HG02973 (cell line): ENCODE data around the gene MCC.
"Not testable (repeated sequence)": the region's sequence is repeated elsewhere in the genome, so short reads cannot be mapped to it uniquely, and the experiment has no call there.

Experiments used
- ATAC-seq: cut with Tn5 transposase; IDR thresholded peaks from one replicate; pipeline ENCODE4 v1.9.1; 2021; ENCODE audit warnings: moderate library complexity; ENCODE audit not compliant: unreplicated experiment

The MCC gene

DNA sequence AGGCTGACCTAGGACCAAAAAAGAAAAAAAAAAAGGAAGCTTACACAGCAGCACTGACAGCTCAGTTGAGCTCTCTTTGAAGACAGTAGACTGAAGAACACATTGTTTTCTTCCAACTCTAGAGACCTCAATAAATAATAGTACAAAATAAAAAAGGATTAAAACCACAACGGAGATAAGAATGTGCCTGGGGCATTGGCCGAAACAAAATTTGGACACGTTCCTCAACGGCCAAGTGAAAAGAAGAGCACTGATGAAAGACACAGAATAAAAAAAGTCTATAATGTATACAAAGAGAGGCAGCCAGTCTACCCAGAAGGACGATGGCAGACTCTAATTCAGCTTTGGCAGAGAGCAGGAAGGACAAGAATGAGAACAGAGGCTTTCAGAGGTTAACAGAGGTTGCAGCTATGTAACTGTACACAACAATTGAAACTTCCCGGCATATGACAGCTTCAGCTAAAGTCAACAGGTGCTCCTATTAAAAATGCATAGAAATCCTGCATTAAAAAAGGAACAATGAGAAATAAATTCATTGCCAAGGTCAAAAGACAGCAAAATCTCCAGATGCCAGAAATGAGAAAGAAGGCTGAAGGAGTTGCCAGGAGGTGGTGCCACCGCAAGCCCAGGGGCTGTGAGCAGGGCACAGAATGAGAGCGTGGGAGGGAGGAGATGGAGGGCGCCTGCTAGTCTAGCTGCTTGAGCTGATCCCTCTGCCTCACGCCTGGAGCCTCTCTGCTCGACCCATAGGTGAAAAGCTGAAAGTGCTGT is 397.7 kb downstream of the MCC start:
- ATAC-seq, result no peak

DNA sequence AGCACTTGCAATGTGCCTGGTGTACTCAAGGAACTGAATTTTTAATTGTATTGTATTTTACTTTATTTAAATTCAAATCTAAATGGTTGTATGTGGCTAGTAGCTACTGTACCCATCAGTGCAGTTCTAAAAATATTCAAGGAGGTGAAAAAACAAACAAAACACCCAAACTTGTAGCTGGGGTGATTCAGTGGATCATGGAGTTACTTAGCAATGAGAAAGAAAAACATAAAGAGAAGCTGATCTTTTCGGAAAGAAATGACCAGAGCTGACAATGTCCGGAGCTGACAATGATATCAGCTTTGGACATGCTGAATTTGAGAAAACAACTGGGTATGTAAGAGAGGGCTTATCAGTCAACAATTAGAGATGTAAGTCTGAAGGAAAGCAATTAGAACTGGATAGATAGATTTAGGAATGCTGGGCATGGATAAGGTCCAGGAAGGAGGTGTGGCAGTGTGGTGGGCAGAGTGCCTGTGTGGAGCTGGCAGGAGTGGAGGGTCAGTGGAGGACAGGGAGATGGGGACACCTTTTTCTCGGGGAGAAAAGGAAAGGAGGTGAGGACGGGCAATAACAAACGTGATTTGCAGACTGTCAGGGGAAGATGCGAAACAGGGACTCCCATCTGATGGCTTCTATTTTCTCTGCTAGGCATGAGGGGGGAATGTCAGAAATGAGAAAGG is 398.5 kb downstream of the MCC start:
- no peak for ATAC-seq

DNA sequence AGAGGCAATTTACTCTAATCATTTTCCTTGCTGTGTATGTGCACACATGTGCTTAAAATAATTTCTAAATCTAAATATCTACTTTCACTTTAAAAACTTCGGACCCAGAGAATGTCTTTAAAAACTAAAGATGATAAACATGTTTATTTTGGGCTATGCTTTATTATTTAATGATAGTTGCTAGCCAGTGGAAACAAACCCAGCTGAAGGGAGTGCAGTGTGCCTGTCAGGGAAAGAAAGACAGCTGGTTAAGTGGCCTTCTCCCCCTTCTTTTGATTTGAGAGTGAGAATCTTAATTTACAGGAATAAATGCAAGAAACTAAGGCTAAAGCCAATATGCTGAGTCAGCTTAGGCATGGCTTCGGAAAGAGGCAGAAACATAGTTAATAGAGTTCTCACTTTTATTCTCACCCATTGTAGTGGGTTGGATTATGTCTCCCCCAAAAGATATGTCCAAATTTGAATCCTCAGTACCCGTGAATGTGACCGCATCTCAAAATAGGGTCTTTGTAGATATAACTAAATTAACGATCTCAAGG is 400.2 kb downstream of the MCC start:
- no peak for ATAC-seq

DNA sequence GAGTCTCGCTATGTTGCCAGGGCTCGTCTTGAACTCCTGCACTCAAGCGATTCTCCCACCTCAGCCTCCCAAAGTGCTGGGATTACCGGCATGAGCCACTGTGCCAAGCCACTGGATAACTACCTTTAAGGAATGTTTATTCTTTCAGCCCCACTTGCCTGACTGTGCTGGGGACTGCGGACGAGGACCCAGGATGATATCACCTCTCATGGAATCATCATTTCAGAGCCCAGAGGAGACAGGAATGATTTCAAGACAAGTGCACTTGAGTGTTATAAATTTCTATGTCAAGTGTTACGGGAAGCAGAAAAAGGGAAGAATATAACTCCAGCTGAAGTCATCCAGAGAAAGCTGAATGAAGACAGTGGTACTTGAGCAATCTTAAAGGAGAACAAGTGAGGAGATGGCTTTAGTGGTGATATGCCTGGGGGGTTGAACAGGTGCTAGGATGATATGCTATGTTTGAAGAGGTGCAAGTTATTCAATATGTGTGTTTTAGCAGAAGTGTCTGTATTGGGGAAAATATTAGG is 402.3 kb downstream of the MCC start:
- ATAC-seq, result no peak

DNA sequence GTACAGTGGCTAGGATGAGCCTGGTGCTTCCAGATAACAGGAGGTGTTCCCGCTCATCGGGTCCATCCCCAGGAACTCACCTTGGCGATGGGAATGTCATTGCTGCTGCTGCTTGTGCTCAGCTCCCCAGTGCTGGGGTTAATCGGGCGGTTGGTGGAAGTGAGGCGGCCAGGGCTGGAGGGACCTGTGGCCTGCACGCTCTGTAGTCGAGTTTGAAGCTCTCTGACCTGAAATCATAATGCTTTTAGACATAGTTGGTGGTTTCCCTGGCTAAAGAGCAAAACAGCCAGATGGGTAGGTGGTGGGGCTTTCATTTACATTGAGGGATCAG is 403.2 kb downstream of the MCC start:
- no peak for ATAC-seq

DNA sequence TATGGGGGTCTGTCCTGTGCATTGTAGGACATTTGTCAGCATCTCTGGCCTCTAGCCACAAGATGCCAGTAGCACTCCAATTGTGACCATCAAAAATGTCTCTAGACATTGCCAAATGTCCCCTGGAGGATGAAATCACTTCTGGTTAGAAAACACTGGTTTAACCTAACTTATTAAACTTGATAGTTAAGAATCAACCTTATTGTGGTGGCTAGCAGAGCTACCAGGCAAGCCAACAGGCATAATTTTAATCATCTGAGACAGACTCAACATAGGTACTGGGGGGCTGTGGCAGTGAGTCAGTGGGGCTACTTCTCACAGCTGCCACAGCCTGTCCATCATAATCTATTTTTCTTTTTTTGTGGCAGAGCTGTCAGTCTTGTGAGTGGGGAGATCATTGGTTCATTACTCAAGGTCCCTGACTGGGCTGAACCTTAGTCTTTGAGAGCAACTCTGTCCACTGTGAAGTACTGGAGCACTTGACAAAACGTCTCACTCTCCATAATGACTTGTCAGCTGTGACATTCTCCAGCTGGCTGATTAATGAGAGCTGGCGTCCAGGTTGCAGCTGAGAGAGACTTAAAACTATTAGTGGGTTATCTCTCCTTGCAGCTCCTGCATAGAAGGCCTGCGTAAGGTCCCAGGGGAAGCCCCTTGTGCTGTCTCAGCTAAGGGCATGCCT is 403.7 kb downstream of the MCC start:
- ATAC-seq, result no peak

DNA sequence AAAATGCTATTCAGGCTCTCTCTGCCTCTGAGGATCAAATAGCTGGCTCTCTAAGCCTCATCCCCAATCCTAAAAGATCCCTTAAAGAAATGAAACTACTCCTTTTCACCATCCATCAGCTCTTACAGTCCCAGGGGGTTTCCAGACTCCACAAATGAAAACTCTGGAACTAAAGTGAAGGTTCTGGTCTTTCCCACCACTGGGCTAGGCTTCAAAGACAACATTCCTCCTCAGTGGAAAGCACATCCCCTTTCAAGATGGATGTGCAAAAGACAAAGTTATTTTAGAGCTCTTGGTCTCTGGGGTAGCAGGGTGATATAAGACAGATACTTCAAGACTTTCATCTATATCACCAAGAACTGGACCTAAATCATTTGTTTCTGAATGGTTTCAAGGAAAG is 404.8 kb downstream of the MCC start:
- ATAC-seq, result no peak

DNA sequence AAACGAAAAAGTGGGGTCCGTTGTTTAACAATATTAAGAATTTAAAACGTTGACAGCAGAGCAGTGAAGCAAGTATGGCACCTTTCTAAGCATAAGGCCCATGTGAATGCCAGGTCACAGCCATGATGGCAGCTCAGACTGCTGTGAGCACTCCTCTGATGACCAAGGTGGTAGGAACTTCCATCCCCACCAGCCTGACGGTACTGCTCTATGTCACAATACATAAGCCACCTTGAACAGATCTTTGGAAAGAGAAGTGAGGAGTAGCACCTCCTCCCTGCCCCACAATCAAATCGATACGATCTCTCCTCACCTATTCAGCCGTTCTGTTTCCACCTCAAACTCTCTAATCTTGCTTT is 405.7 kb downstream of the MCC start:
- no peak for ATAC-seq

DNA sequence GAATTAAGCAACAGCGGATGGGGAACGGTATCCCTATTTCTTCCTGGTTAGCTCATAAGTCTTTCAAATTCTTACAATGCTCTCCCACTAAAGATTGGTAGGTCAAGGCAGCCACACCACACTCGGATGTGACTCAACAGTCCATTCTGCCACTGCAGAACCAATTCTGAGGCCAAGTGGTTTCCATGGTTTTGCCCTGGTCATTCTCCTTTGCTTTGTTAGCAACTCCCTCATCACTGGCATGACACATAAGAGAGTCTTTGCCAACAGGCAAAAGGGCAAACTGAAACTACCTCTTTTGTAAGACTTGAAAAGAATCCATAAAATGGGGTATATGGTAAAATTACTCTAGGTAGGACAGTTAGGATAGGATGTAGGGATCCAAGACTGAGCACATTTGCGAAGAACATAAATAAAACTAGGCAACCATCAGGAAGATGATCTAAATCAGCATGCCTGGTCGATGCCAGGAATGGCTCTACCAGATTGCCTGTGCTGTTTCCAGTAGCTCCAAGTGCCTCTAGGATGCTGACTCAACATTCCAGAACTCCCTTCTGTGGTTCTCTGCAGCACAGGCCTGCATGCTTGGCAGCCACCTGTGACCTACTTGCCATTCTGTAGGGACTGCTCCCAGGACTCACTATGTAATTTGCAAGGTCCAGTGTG is 406.2 kb downstream of the MCC start:
- ATAC-seq, result no peak

DNA sequence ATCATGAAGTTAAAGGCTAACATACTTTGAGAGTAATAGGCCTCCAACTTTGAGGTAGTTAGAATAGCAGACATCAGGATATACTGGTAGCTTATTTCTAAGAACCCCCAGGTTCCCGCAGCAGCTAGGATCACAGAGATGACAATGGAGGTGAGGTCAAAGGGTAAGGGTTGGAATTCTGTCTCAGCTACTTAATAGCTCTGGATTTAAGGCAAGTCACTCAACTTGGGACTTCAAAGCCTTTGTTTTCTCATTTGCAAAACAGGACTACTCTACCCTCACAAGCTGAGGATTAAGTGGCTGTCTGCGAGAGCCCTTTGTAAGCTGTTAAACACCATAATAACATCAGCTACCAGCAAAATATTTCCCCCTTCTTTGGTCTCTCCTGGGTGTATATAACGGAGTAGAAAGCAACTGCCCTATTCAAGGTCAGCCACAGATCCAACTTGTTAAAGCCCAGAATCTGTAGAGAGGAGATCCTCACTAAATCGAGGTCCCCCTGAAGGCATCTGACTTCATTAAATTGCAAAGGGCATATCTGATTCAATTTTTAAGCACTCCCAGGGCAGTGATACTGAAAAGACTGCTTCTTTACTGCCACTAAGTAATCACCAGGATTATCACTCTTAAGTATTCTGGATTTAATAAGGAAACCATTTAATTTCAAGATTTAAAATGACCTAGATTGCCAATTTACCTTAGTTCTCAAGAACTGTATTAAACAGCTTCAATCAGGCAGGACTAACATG is 407.0 kb downstream of the MCC start:
- ATAC-seq, result no peak

DNA sequence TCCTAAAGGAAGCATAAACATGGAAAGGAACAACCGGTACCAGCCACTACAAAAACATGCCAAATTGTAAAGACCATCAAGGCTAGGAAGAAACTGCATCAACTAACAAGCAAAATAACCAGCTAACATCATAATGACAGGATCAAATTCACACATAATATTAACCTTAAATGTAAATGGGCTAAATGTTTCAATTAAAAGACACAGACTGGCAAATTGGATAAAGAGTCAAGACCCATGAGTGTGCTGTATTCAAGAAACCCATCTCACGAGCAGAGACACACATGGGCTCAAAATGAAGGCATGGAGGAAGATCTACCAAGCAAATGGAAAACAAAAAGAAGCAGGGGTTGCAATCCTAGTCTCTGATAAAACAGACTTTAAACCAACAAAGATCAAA is 411.6 kb downstream of the MCC start:
- ATAC-seq, result not testable (repeated sequence)

DNA sequence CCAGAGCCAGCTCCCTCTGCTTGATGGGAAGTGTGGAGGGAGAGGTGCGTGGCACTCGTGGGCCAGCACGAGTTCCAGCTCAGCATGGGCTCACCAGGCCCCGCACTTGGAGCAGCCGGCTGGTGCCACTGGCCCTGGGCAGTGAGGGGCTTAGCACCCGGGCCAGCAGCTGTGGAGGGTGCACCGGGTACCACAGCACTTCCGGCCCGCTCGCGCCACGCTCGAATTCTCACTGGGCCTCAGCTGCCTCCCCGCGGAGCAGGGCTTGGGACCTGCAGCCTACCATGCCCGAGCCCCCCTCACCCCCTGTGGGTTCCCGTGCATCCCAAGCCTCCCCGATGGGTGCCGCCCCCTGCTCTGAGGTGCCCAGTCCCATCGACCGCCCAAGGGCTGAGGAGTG is 413.2 kb downstream of the MCC start:
- no peak for ATAC-seq

DNA sequence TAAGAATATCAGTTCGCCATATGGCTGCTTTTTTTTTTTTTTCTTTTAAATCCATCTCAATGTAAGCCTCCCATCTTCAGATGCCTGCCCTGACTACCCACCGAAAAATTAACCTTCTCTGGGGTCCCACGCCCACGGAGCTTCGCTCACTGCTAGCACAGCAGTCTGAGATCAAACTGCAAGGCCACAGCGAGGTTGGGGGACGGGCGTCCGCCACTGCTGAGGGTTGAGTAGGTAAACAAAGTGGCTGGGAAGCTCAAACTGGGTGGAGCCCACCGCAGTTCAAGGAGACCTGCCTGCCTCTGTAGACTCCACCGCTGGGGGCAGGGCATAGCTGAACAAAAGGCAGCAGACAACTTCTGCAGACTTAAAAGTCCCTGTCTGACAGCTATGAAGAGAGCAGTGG is 414.6 kb downstream of the MCC start:
- not testable (repeated sequence) for ATAC-seq

DNA sequence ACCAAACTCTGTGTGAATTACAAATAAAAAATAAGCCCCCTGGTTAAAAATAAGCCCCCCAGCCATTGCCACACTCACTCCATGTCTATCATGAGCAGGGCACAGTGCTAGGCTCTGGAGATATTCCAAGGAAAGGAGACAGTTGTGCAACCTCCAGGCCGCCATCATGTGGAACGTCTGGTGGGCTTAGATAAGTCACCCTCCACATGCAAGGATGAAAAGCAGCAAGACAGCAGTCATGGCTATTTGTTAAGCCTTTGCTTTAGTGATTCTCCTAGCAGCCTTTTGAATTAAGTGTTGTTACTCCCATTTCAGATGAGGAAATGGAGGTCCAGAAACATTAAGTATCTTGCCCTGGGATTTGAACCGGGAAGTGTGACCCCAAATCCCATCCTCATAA is 416.9 kb downstream of the MCC start:
- ATAC-seq, result no peak

DNA sequence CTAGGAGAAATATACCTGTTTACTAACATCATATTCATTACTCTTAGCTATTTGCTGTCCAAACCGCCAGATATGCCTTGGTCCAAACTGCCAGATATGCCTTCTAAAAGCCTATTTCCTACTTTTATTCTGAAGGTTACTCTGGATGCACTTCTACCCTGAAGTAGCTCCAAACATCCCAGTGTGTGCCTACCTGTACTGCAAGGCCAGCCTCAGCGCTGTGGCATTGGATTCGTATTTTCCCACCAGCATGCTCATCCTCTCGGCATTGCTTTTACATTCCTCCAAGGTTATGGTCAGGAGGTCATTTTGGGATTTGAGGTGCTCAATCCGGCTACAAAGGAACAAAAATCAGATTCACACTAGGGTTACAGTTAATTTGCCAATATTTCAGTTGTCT is 417.4 kb downstream of the MCC start:
- ATAC-seq, result no peak

DNA sequence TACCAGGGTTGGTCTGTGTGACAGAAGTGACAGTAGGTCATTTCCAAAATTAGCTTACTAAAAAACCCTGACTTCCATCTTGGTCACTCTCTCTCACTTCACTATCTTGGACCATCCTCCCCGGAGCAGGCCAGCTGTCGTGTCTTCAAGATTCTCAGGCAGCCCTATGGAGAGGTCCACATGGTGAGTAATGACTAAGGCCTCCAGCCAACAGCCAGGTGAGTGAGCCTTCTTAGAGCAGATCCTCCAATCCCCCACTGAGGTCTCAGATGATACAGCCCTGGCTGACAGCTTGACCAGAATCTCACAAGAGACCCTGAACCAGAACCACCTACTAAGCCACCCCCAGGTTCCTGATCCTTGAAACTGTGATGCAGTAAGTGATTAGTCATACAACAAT is 419.7 kb downstream of the MCC start:
- ATAC-seq, result no peak

DNA sequence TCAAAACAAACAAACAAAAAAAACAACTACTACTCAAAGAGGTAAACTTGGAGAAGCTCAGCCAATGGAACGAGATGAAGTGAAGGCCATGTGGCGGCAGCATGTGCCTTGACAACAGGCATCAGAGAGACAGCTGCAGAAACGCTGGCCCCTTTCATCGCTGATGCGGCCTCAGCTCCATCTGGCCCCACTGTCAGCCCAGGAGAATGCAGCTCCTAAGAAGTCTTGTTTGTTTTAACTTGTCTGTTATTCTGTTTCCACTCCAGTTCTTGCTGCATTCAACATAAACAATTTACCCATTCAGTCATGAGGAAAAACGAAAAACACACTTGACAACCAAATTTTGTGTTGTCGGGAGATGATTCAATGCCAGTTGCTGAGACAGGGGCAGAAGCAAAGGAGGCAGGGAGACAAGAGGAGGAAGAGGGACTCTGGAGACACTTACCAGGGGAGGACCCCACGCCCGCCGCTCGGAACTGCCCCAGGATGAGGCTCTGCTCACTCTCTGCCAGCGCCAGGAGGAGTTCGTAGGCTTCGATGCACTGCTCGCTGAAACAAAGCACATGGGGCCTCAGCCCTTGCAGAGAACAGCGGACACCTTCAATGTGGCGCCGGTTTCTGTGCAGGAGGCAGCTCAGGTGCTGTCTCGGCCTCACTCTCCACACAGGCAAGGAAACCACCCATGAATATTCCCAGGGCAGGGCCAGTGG is 420.5 kb downstream of the MCC start:
- no peak for ATAC-seq

DNA sequence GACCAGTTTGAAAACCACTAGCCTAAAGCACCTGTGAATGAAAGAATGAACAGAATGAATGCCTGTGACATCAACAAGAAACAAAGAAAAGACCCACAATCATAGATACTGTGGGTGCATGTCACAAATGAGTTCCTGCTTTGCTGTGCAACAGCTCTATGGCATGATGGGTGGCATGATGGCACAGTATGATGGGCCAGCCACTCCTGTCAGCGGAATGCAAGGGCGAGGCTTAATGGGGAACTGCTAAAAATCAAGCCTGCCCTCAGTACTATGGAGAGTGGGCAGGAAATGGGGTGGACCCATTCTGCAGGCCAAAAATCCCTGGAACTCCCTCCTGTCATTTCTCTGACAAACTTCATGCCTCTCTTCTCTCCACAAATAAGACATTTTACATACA is 422.6 kb downstream of the MCC start:
- no peak for ATAC-seq

DNA sequence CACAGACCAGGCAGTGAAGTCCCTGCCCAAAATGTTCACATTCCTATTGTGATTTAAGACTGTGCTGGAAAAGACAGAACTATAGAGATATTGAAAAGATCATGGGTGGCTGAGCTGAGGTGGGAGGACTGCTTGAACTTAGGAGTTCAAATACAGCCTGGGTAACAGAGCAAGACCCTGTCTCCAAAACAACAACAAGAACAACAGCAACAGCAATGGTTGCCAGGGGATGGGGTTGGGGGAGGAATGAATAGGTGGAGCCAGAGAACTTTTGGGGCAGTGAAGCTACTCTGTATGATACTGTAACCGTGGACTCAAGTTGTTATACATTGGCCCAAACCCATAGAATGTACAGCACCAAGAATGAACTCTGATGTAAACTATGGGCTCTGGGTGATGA is 423.4 kb downstream of the MCC start:
- ATAC-seq, result no peak

DNA sequence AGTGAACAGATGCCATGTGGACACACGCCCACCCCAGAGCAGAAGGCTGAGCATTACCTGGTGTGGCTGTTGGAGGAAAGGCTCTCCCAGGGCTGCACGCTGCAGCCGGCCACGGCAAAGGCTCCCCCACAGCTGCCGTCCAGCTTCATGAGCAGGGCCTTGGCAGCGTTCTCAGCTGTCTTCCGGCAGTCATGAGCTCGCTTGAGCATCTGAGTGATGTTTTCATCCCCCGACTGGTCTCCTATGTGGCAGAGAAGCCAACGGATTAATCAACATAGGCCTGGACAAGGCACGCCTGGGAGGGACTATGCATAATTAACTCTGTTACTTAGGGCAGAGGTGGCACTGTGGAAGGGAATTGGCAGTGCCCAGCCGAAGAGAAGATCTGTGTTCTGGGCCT is 424.3 kb downstream of the MCC start:
- ATAC-seq, result no peak
